GM18520 (cell line): Measurements from ENCODE around the gene CYP2S1.
"Not testable (repeated sequence)": the region's sequence is repeated elsewhere in the genome, so short reads cannot be mapped to it uniquely, and the experiment has no call there.

Experiments used
- ATAC-seq: cut with Tn5 transposase; IDR thresholded peaks from one replicate; pipeline ENCODE4 v1.9.1; 2021; ENCODE audit not compliant: unreplicated experiment

CYP2S1 gene

GRCh38 chr19:41192574-41193429 lies at the start of gene CYP2S1:
CYP2S1 (plus strand) TSS chr19:41193219; CDS start chr19:41193265, 46 bp downstream.
- no peak for ATAC-seq

DNA sequence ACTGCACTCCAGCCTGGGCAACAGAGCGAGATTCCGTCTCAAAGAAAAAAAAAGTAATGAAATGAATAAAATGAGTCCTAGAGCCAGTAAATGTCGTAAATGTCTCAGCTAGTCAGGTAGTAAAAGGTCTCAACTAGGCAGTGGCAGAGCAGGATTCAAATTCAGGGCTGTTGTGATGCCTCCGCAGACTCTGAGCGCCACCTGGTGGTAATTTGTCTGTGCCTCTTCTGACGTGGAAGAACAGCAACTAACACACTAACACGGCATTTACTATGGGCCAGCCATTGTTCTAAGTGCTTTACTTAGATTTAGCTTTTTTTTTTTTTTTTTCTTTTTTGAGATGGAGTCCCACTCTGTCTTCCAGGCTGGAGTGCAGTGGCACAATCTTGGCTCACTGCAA lies 48.6 kb upstream of the CYP2S1 start:
- no peak for ATAC-seq

DNA sequence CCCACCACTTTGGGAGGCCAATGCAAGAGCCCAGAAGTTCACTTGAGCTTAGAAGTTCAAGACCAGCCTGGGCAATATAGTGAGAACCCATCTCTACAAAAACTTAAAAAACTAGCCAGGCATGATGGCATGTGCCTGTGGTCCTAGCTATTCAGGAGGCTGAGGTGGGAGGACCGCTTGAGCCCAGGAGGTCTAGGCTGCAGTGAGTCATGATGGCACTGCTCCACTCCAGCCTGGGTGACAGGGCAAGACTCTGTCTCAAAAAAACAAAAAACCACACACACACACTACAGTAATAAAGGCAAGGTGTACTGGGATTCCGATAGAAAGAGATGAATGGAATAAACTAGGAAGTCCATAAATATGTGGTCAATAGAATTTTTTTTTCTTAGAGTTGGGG lies 43.2 kb upstream of the CYP2S1 start:
- ATAC-seq, result no peak

GRCh38 chr19:41150986-41151385 lies 42.0 kb upstream of the CYP2S1 start:
- not testable (repeated sequence) for ATAC-seq

DNA sequence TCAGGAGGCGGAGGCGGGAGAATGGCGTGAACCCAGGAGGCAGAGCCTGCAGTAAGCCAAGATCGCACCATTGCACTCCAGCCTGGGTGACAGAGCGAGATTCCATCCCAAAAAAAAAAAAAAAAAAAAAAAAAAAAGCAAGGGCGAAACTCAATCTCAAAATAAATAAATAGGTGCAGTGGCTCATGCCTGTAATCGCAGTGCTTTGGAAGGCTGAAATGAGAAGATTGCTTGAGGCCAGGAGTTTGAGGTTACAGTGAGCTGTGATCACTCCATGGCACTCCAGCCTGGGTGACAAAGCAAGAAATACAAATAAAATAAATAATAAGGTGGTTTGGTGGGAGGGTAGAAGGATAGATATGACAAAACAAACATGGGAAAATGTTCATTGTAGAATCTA lies 39.0 kb upstream of the CYP2S1 start:
- ATAC-seq, result no peak

DNA sequence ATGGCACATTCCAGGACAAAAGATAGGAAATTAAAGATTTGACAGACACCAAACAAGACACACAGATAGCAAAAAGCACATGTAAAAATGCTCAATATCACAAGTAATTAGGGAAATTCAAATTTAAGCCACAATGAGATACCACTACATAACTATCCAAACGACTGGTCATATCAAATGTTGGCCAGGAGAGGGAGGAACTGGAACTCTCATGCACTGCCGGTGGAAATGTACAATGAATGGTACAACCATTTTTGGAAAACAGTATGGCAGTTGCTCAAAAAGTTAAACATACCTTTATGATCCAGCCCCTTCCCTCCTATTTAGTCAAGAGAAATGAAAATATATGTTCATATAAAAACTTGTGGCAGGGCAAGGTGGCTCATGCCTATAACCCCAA lies 36.8 kb upstream of the CYP2S1 start:
- ATAC-seq, result no peak

DNA sequence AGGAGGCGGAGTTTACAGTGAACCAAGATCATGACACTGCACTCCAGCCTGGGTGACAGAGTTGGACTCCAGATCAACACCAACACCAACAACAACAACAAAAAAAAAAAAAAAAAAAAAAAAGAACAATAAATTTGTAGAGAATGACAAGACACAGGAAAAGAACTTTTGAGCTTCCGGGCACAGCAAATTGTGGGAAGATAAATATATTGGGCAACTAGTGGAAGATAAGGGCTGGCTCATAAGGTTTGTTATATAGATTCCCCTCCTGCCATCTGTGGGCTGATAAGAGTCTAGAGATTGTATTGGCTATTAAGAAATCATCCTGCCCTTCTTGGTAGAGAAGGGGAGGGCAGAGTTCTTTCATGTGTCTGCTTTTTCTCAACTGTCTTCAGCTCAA lies 33.1 kb upstream of the CYP2S1 start:
- ATAC-seq, result no peak

DNA sequence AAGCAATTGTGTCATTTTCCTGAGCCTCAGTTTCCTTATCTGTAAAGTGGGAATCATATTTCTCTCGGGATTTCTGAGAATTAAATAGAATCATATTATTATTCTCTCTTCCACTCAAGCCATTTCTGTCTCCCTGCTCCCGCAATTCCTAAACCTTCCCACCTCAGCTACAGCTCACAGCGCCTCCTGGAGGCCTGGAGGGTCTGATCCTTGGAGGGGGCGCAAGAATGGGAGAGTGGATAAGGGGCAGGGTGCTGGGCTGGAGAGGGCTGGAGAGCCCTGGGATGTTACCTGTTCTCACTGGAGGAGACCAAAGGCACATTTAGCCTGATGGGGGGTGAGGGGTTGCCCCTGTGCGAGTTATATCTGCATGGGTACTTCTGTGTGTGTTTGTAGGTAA lies 31.1 kb upstream of the CYP2S1 start:
- ATAC-seq, result no peak

DNA sequence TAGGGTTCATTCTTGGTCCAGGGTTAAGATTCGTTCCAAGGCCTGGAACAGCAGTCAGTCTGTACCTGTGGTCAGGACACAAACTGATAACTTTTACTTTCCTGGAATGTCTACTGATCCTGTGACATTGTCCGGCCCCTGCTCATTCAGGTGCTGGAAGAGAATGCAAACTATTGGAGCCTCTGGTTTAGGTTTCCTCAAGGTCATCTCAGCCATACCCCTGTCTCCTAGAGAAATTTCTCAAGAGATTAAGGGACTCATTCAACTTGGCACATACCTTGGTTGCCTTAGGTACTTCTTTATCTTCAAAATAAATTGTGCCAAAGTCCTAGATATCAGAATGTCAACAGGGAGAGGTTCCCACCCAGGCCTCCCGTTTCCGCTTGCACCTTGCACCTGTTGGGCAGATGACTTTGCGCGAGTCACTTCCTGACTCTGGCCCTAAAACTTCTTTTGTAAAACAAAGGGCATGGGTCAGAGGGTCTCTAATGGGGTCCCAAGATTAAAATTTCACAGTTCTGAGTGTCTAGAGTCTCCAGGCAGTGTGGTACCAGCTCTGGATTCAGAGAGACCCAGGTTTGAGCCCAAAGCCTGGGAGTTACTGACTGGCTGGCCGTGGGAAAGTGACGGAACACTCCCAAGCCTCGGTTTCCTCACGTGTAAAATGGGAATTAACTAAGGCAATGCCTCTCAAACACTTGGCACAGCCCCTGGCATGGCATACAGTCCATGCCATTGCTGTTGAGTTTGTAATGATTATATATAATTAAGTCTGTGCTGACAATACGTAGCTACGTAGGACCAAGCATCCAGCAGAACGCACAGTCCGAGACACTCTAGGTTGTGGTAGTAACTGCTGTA lies 25.8 kb upstream of the CYP2S1 start:
- no peak for ATAC-seq

- no peak for ATAC-seq
Observed at GRCh38 chr19:41172297-41173164, 20.5 kb upstream of the CYP2S1 start.

DNA sequence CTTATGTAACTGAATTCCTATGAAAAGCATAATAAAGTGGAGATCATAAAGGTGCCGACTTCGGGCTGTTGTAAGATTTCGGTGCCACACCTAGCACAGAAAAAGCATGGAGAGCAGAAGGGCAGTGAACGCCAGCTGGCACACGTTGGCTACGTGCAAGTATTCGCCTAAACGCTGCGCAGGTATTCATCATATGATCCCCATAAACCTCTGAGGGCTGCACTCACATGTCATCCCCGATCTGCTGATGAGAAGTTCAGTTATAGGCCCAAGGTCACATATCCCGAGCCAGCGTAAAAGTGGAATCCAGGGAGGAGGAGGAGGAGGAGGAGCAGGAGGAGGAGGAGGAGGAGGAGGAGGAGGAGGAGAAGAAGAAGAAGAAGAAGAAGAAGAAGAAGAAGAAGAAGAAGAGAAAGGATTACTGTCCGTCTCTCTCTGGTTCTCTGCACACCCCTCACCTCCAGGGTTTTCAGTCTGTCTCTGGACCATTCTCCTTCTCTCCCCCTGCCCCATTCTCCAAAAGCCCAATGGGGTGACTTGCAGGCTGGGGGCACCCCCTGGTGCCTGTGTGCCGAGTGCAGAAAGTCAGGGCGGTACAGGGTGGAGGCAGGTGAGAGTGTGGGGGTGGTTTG lies 18.6 kb upstream of the CYP2S1 start:
- no peak for ATAC-seq

- ATAC-seq, result no peak
Observed at GRCh38 chr19:41175801-41176777, 16.9 kb upstream of the CYP2S1 start.

DNA sequence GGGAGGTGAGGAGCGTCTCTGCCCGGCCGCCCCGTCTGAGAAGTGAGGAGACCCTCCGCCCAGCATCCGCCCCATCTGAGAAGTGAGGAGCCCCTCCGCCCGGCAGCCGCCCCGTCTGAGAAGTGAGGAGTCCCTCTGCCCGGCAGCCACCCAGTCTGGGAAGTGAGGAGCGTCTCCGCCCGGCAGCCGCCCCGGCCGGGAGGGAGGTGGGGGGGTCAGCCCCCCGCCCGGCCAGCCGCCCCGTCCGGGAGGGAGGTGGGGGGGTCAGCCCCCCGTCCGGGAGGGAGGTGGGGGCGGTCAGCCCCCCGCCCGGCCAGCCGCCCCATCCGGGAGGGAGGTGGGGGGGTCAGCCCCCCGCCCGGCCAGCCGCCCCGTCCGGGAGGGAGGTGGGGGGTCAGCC lies 12.8 kb upstream of the CYP2S1 start:
- not testable (repeated sequence) for ATAC-seq

GRCh38 chr19:41186971-41187883 lies 5.8 kb upstream of the CYP2S1 start:
- no peak for ATAC-seq

GRCh38 chr19:41187884-41188279 lies 5.1 kb upstream of the CYP2S1 start:
- ATAC-seq, result no peak

- ATAC-seq, result no peak
Observed at GRCh38 chr19:41189425-41190065, 3.5 kb upstream of the CYP2S1 start.

DNA sequence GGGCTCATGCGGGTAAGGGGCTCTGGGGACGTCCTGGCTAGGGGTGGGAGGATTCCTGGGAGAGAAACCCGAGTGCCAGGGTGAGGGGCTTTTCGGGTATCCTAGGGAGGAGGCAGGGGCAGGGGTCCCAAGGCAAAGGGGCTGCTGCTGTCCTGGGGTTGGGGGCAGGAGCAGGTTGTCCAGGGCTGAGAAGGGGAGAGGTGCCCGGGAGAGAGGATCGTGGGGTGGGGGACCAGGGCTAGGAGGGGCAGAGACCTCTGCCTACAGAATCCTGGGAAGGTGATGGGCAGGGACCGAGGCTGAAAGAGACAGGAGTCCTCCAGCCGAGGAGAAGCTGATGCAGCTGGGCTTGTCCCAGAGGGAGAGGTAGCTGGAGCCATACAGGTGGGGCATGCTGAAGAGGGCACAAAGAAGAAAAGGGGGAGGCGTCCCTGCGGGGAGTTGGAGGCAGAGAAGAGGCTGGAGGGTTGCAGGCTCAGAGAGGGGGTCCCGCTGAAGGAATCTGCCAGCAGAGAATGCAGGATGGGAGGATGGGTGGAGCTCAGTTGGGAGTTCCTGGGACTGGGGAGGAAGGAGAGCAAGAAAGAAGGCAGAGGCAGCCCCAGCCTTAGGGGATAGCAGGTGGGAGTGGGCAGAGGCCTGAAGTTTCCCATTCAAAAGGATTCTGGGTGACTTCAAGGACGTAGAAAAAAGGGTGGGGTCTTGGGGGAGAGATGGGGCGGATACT lies 574 bp downstream of the CYP2S1 start:
- ATAC-seq, result no peak
